Measurements from ENCODE around the gene RNF123.

RNF123 gene

GRCh38 chr3:49750056-49750455 is 60.7 kb downstream of the RNF123 start:
- DNase-seq (ENCODE audit: low spot score), result no peak

DNA sequence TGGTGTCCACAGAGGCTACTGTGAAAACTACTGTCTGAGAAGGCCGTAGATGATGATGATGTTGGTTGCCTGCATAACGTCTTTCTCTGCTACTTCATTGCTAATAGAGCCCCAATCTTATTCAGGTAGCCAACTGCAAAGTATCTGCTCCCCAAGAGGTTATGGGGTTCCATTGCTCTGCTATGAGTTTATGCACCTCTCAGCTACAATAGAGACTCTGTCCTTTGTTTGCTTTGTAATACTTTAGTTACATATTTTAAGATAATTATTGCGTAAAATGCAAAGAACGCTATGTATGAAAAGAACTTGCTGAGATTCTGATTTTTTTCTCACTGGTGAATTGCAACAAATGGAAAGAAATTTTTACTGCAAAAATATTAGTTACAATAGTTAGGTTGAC is 62.1 kb downstream of the RNF123 start:
- DNase-seq (ENCODE audit: low spot score), result no peak

DNA sequence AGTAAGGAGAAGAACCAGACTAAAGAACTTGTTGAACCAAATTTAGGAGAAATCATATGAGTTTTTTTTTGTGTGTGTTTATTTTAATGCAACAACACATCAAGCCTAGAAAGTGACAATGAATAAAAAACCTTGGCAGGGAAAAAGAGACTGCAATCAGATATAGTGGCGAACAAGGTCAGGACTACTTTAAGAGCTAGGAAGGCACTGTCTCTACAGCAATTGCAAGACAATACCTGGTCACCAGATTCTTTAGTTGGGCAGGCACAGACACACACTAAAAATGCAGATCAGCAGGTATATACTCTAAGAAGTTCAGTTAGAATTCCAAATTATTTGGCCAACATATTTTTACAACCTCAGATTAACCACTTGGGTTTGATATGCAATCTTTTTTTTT is 65.2 kb downstream of the RNF123 start:
- DNase-seq (ENCODE audit: low spot score), result no peak

- no peak for DNase-seq (ENCODE audit: low spot score)
Measured at GRCh38 chr3:49756036-49756435, 66.7 kb downstream of the RNF123 start.

- no peak for DNase-seq (ENCODE audit: low spot score)
Measured at GRCh38 chr3:49757197-49757596, 67.8 kb downstream of the RNF123 start.

DNA sequence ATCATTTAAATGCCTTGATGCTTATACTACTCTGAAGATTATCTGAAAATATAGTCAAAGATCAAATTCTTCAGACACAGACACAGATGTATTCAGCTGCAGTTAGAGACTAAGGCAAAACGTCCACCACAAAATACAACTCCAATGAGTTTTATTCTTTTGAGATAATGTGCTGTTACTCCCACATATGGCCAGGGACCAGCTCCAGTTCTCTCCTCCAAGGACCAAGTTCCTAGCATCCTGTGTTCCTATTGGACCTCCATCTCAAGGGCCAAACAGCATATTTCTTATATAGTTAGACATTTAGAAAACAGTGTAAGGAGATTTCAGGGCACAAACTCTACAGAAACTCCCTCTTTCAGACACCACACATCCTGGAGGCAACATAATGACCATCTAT is 69.9 kb downstream of the RNF123 start:
- no peak for DNase-seq (ENCODE audit: low spot score)

DNA sequence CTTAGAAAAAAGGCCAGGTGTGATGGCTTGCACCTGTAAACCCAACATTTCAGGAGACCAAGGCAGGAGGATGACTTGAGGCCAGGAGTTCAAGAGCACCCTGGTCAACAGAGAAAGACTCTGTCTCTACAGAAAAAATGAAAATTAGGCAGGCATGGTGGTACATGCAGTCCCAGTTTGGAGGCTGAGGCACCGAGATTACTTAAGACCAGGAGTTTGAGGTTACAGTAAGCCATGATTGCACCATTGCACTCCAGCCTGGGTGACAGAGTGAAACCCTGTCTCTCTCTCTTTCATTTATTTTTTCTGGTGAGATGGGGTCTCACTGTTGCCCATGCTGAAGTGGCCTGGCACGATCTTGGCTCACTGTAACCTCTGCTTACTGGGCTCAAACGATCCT is 72.3 kb downstream of the RNF123 start:
- no peak for DNase-seq (ENCODE audit: low spot score)

DNA sequence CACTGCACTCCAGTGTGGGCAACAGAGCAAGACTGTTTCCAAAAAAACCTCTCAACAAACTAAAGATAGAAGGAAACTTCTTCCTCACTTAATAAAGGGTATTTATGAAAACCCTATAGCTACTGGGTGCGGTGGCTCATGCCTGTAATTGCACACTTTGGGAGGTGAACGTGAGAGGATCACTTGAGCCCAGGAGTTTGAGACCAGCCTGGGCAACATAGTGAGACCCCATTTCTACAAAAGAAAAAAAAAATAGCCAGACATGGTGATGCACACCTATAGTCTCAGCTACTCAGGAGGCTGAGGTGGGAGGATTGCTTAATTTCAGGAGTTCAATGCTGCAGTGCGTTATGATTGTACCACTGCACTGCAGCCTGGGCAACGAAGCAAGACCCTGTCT is 74.6 kb downstream of the RNF123 start:
- DNase-seq (ENCODE audit: low spot score), result no peak

DNA sequence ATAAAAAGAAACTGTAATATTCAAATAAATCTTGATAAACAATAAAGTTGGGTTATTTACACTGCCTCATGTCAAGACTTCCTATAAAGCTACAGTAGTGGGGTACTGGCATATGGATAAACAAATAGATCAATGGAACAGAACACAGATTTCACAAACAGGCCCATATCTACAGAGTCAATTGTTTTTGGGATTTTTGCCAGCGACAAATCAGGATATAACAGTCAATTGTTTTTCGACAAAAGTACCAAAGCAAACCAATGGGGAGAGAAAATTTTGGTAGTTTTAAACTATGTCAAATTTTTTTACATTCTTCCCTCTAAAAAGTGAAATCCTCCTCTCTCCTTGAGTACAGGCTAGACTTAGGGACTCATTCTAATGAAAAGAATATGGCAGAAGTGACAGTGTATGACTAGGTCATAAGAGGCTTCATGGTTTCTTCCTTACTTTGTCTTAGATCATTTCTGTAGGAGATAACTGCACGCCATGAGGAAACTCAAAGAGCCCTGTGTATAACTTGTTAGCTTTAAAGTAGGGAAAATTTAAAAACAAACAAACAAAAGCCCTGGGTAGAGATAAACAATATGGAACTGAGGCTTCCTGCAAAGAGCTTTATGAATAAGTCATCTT is 80.0 kb downstream of the RNF123 start:
- DNase-seq (ENCODE audit: low spot score), result no peak

- DNase-seq (ENCODE audit: low spot score), result no peak
Measured at GRCh38 chr3:49769926-49770325, 80.6 kb downstream of the RNF123 start.

Data from hematopoietic multipotent progenitor cell treated with erythropoietin and hydrocortisone succinate and interleukin-3 and kit ligand, for 17 days (in vitro differentiated cells).